DMS79 treated with DMSO at 0.1 percent for 48 hours (cell line): ENCODE results near the gene NLGN3.
A peak's percentile ranks its signal among the peaks of the same experiment; 100 is the strongest.

ENCODE experiments used
- DNase-seq: peaks from one replicate; lab custom pipeline; 2025; lab: John Stamatoyannopoulos, UW

NLGN3 gene

DNA sequence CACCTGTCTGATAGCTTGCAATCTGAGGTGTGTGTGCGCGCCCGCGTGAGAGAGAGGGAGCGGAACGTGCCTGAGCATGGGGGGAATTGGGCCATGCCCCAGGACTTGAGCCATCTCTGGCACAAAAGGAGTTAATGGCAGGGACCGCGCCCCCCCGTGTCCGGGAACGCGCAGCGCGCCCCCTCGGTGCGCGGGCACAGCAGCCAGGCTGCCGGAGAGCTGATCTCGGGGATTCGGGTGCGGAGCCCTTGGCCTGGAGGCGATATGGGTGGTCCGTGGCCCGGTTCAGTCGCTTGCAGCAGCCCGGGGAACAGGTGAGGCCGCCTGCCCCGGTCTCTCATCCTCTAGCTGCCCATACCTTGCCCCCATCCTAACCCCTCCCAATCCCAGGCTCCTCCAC, at the start of gene NLGN3:
Gene NLGN3 (plus strand): TSS at position 191 of the 400 bp plus-strand sequence. CDS start 2,909 bp downstream, outside the sequence.
- DNase-seq: no peak

DNA sequence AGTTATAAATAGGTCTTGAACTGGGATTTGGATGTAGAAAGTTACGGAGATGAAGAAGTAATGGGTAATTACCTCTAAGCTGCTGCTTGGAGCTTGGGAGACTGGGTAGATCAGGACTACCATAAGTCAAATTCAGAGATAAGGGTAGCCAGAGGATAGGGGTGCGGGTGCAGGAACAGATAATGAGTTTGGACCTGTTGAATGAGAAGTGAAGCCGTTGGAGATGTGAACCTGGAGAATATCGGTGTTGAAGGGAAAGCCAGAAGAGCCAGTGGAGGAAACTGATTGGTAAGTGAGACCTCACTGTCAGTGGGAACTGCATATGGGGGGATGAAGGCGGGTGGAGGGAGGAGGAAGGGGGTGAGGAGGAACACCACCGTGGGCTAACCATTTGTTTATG, 49.6 kb upstream of the NLGN3 start:
- DNase-seq: no peak

DNA sequence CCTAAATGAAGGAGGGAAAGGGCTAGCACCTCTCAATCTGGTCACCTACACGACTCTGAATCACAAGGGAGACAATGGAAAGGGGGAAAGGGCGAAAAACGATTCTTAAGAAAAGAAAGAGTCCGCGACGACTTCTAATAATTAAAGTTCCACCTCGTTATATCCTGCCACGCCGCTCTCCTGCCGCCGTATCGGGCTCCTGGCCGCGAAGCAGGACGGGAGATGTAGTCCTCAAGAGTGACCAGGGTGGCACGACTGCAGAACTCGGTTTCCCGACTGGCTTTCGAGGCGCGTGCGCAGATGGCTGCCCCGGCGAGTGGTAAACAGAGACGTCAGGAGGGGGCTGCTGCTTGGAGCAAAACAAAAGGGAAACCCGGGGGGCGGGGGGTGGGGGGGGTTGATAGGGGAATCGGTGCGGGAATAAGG, 49.1 kb upstream of the NLGN3 start, which contains the start of gene FOXO4:
Gene FOXO4 (plus strand): TSS at position 297 of the 426 bp plus-strand sequence. CDS start 678 bp downstream, outside the sequence.
- DNase-seq: peak; percentile 40

DNA sequence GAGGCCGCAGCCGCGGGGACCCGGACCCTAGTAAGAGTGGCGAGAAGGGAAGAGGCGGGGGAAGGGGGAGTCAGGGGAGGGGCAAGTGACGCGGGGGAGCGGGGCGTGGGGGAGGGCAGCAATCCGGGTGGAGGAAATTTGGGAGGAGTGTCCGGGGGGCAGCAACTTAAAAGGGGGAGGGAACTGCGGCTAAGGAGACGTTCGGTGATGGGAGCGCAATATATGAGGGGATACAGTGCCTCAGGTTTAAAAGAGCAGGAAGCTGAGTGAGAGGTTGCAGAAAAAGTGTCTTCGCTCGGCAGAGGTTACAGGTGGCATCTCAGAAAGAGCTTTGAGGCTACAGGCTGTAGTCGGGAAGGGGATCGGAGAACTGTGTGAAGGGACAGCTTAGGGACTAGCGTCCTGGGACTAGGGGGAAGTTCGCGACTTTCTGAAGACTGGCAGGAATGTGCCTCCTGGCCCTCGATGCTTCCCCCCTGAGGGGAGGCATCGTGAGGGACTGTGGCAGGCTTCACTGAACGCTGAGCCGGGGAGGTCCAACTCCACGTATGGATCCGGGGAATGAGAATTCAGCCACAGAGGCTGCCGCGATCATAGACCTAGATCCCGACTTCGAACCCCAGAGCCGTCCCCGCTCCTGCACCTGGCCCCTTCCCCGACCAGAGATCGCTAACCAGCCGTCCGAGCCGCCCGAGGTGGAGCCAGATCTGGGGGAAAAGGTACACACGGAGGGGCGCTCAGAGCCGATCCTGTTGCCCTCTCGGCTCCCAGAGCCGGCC, 48.5 kb upstream of the NLGN3 start:
- peak; percentile 11 for DNase-seq

DNA sequence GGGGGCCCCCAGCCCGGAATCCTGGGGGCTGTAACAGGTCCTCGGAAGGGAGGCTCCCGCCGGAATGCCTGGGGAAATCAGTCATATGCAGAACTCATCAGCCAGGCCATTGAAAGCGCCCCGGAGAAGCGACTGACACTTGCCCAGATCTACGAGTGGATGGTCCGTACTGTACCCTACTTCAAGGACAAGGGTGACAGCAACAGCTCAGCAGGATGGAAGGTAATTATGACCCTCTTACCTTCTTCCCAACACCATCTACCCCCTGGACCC, 47.9 kb upstream of the NLGN3 start:
- DNase-seq: no peak

DNA sequence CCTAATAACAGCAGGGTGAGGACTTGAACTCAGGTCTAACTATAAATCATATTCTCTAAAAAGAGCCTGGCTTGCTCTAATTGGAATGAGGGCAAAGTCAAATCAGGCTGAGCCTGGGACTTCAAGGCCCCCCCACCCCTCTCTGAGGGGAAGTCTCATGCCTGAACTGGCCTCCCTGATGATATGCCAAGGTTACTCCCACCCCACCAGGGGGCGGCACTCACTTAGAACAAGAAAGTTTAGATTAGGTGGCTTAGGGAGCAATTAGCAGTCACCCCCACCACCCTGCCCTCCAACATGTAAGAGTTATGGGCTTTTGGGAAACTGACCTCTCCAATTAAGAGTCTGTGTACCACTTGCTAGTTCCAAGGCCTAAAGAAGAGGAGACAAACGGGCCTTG, 46.3 kb upstream of the NLGN3 start:
- no peak for DNase-seq

DNA sequence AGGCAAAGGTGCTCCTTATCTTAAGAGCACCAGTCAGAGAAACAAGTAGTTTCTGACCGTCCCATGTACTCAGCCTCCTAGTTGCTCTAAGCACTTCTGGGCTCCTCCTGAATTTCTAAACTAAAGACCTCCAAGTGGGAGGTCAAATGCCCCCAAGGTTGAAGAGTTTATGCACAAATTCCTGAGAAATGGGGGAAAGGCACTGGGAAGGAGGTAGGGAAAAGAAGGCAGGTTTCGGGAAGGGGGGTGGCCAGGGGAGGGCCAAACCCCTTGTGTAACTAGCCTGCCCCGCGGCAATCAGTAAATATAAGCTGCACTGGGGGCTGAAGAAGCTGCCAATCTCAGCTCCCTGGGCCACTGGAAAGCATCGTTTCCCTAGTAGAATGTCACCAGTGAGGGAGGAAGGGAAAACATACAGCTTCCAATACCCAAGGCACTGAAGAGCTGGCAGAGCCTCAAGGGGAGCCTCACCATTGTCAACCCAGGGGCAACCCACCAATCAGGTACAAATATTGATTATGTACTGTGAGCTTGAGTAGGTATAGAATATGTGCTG, 45.6 kb upstream of the NLGN3 start:
- no peak for DNase-seq

GRCh38 chrX:71099736-71100135, 44.9 kb upstream of the NLGN3 start:
- no peak for DNase-seq

DNA sequence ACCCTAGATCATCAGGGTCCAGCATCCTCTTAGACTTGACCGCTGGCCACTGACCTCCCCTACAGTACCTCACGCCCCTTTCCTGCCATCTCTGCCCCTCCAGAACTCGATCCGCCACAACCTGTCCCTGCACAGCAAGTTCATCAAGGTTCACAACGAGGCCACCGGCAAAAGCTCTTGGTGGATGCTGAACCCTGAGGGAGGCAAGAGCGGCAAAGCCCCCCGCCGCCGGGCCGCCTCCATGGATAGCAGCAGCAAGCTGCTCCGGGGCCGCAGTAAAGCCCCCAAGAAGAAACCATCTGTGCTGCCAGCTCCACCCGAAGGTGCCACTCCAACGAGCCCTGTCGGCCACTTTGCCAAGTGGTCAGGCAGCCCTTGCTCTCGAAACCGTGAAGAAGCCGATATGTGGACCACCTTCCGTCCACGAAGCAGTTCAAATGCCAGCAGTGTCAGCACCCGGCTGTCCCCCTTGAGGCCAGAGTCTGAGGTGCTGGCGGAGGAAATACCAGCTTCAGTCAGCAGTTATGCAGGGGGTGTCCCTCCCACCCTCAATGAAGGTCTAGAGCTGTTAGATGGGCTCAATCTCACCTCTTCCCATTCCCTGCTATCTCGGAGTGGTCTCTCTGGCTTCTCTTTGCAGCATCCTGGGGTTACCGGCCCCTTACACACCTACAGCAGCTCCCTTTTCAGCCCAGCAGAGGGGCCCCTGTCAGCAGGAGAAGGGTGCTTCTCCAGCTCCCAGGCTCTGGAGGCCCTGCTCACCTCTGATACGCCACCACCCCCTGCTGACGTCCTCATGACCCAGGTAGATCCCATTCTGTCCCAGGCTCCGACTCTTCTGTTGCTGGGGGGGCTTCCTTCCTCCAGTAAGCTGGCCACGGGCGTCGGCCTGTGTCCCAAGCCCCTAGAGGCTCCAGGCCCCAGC, 43.8 kb upstream of the NLGN3 start:
- DNase-seq: no peak

DNA sequence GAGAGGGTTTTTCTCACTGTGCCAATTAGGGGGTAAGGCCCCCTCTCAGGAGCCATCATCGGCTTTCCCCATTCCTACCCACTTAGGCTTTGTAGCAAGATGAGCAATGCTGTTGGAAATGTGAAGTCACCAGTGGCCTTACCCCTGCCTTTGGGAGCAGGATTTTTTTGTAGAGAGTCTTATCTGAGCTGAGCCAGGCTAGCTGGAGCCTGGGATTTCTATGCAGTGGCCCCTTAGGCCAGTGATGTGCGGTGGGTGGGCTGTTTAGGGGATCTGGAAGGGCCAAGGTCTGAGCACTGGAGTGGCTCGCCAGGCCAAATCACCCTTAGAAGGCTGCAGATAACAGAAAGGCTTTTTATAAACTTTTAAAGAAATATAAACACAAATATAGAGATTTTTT, 42.3 kb upstream of the NLGN3 start:
- DNase-seq: no peak

DNA sequence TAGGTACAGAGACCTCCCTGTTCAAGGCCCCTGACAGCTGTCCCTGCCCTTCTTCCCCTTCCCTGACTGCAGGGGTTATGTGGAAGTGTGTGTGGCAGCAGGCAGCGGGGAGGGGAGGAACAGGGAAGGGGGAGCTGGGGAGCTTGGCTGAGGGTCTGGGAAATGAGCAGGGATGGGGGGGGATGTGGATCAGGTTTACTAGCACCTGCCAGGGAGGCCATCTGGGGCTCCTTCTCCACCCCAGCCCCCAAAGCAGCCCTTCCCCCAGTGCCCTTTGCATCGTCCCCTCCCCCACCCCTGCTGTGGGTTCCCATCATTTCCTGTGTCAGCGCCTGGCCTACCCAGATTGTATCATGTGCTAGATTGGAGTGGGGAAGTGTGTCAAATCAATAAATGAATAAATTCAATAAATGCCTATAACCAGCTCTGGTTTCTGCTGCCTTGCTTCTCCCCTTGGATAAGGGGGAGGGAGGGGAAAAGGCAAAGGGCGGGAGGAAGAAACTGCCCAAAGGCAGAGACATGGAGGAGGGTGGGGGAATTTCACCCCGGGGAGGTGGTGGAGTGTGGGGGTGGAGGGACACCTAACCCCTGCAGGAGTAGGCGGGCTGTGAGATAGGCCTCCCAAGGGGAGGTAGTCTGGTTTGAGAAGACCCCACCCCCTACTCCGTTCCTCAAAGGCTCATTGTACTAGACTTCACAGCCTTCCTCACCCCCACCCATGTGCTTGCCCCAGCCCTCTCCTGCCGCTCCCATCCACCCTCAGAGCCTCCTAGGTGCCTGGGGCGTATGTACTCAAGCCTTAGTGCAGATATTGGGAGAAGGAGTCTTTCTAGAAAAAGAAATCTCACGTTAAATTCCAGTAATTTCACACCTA, 41.3 kb upstream of the NLGN3 start:
- DNase-seq: no peak

DNA sequence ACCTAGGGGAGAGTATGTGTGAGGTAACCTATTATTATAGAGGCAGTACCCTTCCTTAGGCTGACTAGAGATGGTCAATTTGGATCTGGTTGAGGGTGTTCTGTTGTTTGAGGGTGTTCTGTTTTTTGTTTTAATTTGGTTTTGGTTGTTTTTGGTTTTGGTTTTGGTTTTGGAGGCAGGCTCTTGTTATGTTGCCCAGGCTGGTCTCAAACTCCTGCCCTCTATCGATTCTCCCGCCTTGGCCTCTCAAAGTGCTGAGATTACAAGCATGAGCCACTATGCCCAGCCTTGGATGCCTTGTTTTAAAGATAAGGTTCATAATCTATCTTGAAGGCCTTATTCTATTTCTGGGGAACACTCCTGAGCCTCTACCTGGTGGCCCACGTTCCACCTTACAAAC, 39.0 kb upstream of the NLGN3 start:
- DNase-seq: no peak

DNA sequence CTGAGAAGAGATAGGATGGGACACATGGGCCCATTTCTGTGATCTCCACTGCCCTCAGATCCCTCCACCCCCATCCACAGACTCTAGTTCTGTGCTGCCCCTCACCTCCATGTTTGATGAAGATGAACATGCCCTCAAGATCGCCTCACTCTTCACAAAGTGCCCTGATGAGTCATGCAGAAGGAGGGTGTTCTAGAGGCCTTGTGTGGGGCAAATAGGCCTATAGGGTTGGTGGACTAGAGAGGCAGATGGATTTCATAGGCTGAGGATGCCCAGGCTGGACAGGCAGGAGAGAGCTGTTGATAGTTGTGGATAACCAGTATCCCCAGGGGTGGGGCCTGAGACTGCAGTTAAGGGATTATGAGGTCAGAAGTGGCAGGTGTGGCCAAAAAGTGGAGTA, 38.2 kb upstream of the NLGN3 start, which contains the start of gene CXorf65:
Gene CXorf65 (minus strand): TSS at position 314 of the 400 bp plus-strand sequence. CDS start 184 bp downstream, at position 130.
- DNase-seq: no peak

DNA sequence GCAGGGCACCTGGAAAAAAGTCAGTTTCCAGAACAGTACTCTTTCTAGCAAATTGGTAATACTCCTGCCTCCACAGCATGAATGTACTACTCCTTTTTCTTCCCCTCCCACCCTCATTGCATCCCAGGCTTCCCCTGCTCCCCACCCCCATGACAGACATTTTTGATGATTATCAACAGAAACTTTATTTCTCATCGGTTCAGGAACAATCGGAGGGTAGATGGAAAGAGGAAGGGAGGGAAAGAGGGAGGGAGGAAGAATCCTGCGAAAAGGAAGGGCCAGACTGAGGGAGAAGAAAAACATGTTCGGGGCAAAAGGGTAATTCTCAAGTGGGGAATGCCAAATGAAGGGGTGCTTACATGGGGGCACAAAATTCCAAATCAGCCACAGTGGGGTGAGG, 37.4 kb upstream of the NLGN3 start:
- DNase-seq: no peak

GRCh38 chrX:71107762-71108360, 36.8 kb upstream of the NLGN3 start:
- no peak for DNase-seq

DNA sequence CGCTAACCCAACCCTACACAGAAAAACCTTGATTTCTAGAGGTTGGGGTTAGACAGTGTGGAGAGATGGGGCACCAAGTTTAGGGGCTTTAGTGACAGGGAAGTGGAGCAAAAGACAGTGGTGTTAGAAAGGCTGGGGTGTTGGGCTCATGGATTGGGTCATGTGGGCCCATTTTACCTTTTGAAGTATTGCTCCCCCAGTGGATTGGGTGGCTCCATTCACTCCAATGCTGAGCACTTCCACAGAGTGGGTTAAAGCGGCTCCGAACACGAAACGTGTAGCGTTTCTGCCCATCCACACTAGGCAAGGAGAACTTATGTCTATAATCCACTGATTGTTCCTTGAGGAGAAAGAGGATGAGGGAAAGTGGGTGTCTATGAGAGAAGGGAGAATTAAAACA, 35.6 kb upstream of the NLGN3 start:
- DNase-seq: no peak

DNA sequence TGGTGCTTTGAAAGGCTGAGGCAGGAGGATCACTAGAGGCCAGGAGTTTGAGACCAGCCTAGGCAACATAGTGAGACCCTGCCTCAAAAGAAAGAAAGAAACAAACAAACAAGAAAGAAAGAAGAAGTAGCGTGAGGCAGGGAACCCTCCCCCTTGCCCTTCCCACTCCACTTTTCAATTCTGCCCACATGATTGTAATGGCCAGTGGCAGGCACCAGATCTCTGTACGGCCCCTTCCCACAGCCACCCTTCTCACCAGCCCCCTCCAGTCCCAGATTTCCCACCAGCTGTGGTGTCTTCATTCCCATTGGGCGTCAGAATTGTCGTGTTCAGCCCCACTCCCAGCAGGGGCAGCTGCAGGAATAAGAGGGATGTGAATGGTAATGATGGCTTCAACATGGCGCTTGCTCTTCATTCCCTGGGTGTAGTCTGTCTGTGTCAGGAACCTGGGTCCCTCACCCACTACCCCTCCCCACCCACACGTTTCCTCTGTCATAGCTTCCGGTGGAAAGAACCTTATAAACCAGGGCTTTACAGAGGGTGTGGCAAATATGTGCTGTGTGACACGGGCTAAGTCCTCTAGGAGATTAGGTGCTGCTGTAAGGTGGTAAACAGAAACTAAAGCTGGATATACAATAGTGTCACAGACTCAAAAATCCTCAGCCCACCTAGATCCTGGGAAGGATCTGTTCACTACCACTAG, 33.3 kb upstream of the NLGN3 start, which contains the start of gene IL2RG:
Gene IL2RG (minus strand): TSS at position 437 of the 703 bp plus-strand sequence. CDS start 38 bp downstream, at position 399.
- DNase-seq: no peak

GRCh38 chrX:71111921-71112431, 32.7 kb upstream of the NLGN3 start:
- no peak for DNase-seq

GRCh38 chrX:71117358-71117757, 27.3 kb upstream of the NLGN3 start:
- no peak for DNase-seq
